ENCODE data around the gene SIX6. TPM values are rescaled to one million over a fixed set of nuclear protein-coding genes. Genes with fewer than 3 reads are reported as not detected.

The SIX6 gene
- total and polyA plus RNA-seq, 4 donors: not detected

GRCh38 chr14:60537663-60538062 lies 28.7 kb downstream of the SIX6 start:
- ATAC-seq (ENCODE audit: low FRiP score): no peak
- Histone ChIP-seq H3K9me3 (ENCODE audit: control insufficient read depth, low read length) (peaks cover 1% of the 10 kb centered on the region), H3K4me1 (ENCODE audit: control insufficient read depth in 1 of 2, insufficient read depth in 2 of 2, low read length in 2 of 2) (no peaks in the 10 kb centered on the region), H3K27ac (ENCODE audit: low read depth in 1 of 2, low read length in 2 of 2) (no peak overlapping the region), H3K36me3 (ENCODE audit: control insufficient read depth in 1 of 2, insufficient read depth in 2 of 2, low read length in 1 of 2) (no peaks in the 10 kb centered on the region), H3K4me3 (ENCODE audit: low read length in 2 of 2) (no peak overlapping the region), H3K27me3 (ENCODE audit: control insufficient read depth in 1 of 2, insufficient read depth in 2 of 2, low read length in 1 of 2) (peaks cover 0 to 2% of the 10 kb centered on the region in 2 donors)
- intact Hi-C loops (cut with DNase I): no loop called here
- no peak for DNase-seq

- no peak overlapping the region for H3K4me3 ChIP-seq (ENCODE audit: low read length in 2 of 2)
- no peak overlapping the region for H3K27ac ChIP-seq (ENCODE audit: low read depth in 1 of 2, low read length in 2 of 2)
- no peaks in the 10 kb centered on the region for H3K4me1 ChIP-seq (ENCODE audit: control insufficient read depth in 1 of 2, insufficient read depth in 2 of 2, low read length in 2 of 2)
- ATAC-seq (ENCODE audit: low FRiP score) (no peak), DNase-seq (no peak)
- no peaks in the 10 kb centered on the region for H3K36me3 ChIP-seq (ENCODE audit: control insufficient read depth in 1 of 2, insufficient read depth in 2 of 2, low read length in 1 of 2)
- intact Hi-C loops (cut with DNase I): no loop called here
- WGBS, 2 donors: 78 to 84% methylated on average over 2 of the region's 2 CpGs
- H3K27me3 ChIP-seq (ENCODE audit: control insufficient read depth in 1 of 2, insufficient read depth in 2 of 2, low read length in 1 of 2): peaks cover 0 to 3% of the 10 kb centered on the region in 2 donors
- peaks cover 2% of the 10 kb centered on the region for H3K9me3 ChIP-seq (ENCODE audit: control insufficient read depth, low read length)
These were observed 35.7 kb downstream of the SIX6 start for GRCh38 chr14:60544659-60545058.

GRCh38 chr14:60553808-60554207 lies 44.9 kb downstream of the SIX6 start:
- Histone ChIP-seq H3K4me1 (ENCODE audit: control insufficient read depth in 1 of 2, insufficient read depth in 2 of 2, low read length in 2 of 2) (no peaks in the 10 kb centered on the region), H3K27ac (ENCODE audit: low read depth in 1 of 2, low read length in 2 of 2) (no peak overlapping the region), H3K27me3 (ENCODE audit: control insufficient read depth in 1 of 2, insufficient read depth in 2 of 2, low read length in 1 of 2) (peaks cover 0 to 2% of the 10 kb centered on the region in 2 donors), H3K4me3 (ENCODE audit: low read length in 2 of 2) (no peak overlapping the region), H3K9me3 (ENCODE audit: control insufficient read depth, low read length) (peaks cover 3% of the 10 kb centered on the region), H3K36me3 (ENCODE audit: control insufficient read depth in 1 of 2, insufficient read depth in 2 of 2, low read length in 1 of 2) (no peaks in the 10 kb centered on the region)
- intact Hi-C loops (cut with DNase I): no loop called here
- 70 to 75% methylated on average over 1 of the region's 1 CpG for WGBS, 2 donors
- DNase-seq (no peak), ATAC-seq (ENCODE audit: low FRiP score) (no peak)

GRCh38 chr14:60561845-60562746 lies 53.1 kb downstream of the SIX6 start:
- 11 to 12% methylated on average over 7 of the region's 7 CpGs for WGBS, 2 donors
- peak in 1 of 2 donors; percentile 63 for DNase-seq

More at GRCh38 chr14:60561845-60562746, 53.1 kb downstream of the SIX6 start:
- Histone ChIP-seq H3K27ac (ENCODE audit: low read depth in 1 of 2, low read length in 2 of 2) (no peak overlapping the region), H3K27me3 (ENCODE audit: control insufficient read depth in 1 of 2, insufficient read depth in 2 of 2, low read length in 1 of 2) (no peaks in the 10 kb centered on the region), H3K4me3 (ENCODE audit: low read length in 2 of 2) (no peak overlapping the region), H3K4me1 (ENCODE audit: control insufficient read depth in 1 of 2, insufficient read depth in 2 of 2, low read length in 2 of 2) (peaks cover 0 to 3% of the 10 kb centered on the region in 2 donors), H3K36me3 (ENCODE audit: control insufficient read depth in 1 of 2, insufficient read depth in 2 of 2, low read length in 1 of 2) (no peaks in the 10 kb centered on the region), H3K9me3 (ENCODE audit: control insufficient read depth, low read length) (no peaks in the 10 kb centered on the region)
- peak; percentile 89 for ATAC-seq (ENCODE audit: low FRiP score)
- intact Hi-C loops (cut with DNase I): loop anchor here (1.0 to 5.0 kb wide), 2 partner anchors 212 to 215 kb away; no protein-coding TSS in a partner anchor

Other genes starting within 250 kb of the SIX6 start
- under 1 TPM in 1 of 2 donors, not detected in 1; 0.60 TPM for gene C14orf39, start 23.1 kb upstream of the SIX6 start, total RNA-seq
- not detected for gene C14orf39, start 23.1 kb upstream of the SIX6 start, polyA plus RNA-seq
- 10 to 100 TPM in 1 of 2 donors, 1 to 10 TPM in 1; 2.2 to 10.6 TPM for gene SIX1, start 140.3 kb downstream of the SIX6 start, total RNA-seq
- gene SIX1, start 140.3 kb downstream of the SIX6 start, polyA plus RNA-seq: 1 to 10 TPM in 1 of 2 donors, under 1 TPM in 1; 0.10 to 1.5 TPM
- gene SIX4, start 215.2 kb downstream of the SIX6 start, total RNA-seq: 1 to 10 TPM; 3.0 to 6.0 TPM
- under 1 TPM; 0.50 to 0.82 TPM for gene SIX4, start 215.2 kb downstream of the SIX6 start, polyA plus RNA-seq
- 10 to 100 TPM; 38.2 to 41.1 TPM for gene MNAT1, start 225.6 kb downstream of the SIX6 start, total RNA-seq
- 10 to 100 TPM; 23.7 to 25.7 TPM for gene MNAT1, start 225.6 kb downstream of the SIX6 start, polyA plus RNA-seq

All from aorta (tissue), 5 donors.